Chondrocyte (in vitro differentiated cells): ENCODE data around the gene COQ2. TPM values are rescaled to one million over a fixed set of nuclear protein-coding genes. Genes with fewer than 3 reads are reported as not detected.

Source experiments
- DNase-seq: peaks from one replicate; pipeline ENCODE4 v3.0.0; 2021; ENCODE audit warnings: mixed read lengths, low spot score
- H3K27ac Mint-ChIP-seq: one replicate; pipeline ENCODE4 v1.8.0; 2021; ENCODE audit warnings: mild to moderate bottlenecking, moderate library complexity, mixed read lengths; ENCODE audit not compliant: unreplicated experiment
- H3K27me3 Mint-ChIP-seq: 2 replicates; pipeline ENCODE4 v1.8.0; 2021; ENCODE audit warnings: low read depth, mixed read lengths
- H3K36me3 Mint-ChIP-seq: 2 replicates; pipeline ENCODE4 v1.8.0; 2021; ENCODE audit warnings: low read depth, mixed read lengths
- H3K4me1 Mint-ChIP-seq: 2 replicates; pipeline ENCODE4 v1.8.0; 2021; ENCODE audit warnings: low read depth, mild to moderate bottlenecking, mixed read lengths
- H3K4me3 Mint-ChIP-seq: one replicate; pipeline ENCODE4 v1.8.0; 2021; ENCODE audit warnings: mild to moderate bottlenecking, moderate library complexity, mixed read lengths; ENCODE audit not compliant: unreplicated experiment
- H3K9me3 Mint-ChIP-seq: 2 replicates; pipeline ENCODE4 v1.8.0; 2021; ENCODE audit warnings: low read depth, mixed read lengths
- CTCF ChIP-seq: fragments of 200-600 bp; sonication (generic); IDR thresholded peaks from 2 replicates; pipeline ENCODE4 v1.5.0; 2021; ENCODE audit warnings: antibody characterized with exemption, mild to moderate bottlenecking, moderate library complexity
- total RNA-seq: library from RNA; stranded (reverse); gene quantifications from 3 replicates; pipeline ENCODE4 v1.2.1, GENCODE V29; 2021

The COQ2 gene
- total RNA-seq, 1 donor from 2014 or later: 8.5 TPM

DNA sequence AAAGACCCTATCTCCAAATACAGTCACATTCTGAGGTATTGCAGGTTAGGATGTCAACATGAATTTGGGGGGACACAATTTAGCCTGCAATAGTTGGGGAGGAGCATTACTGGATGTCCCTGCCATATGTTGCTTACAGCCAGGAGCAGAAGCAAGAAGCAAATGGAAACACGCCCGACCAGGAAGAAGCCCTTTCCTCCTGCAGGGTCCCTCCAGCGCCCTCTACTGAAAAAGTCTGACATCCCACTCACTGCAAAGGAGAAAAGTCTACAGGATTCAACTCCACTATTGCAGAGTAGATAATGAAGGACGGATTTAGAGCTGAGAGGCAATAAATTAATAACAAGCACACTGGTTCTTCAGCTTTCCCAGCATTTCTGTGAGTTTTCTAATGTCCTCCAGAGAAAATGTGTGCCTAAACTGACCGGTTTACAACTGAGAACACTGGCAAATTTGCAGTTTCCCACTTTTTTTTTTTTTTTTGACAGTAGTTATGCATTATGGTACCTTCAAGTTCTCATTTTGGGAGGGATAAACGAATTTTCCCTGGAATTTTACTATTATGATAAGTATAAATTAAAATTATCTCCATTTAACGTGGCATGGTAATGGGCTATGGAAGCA lies 31.7 kb downstream of the COQ2 start:
- Mint-ChIP-seq H3K27me3 (no peaks in the 10 kb centered on the region), H3K36me3 (no peaks in the 10 kb centered on the region), H3K9me3 (no peaks in the 10 kb centered on the region), H3K4me3 (no peak overlapping the region), H3K4me1 (peaks cover 41% of the 10 kb centered on the region), H3K27ac (peak overlapping the region; percentile 25)
- DNase-seq: no peak
- peak; percentile 72 for TF ChIP-seq CTCF

- no peak for DNase-seq
- no peaks in the 10 kb centered on the region for H3K36me3 Mint-ChIP-seq
- no peaks in the 10 kb centered on the region for H3K9me3 Mint-ChIP-seq
- no peaks in the 10 kb centered on the region for H3K27me3 Mint-ChIP-seq
- H3K27ac Mint-ChIP-seq: no peak overlapping the region
- peaks cover 28% of the 10 kb centered on the region for H3K4me1 Mint-ChIP-seq
- TF ChIP-seq CTCF: no peak
- H3K4me3 Mint-ChIP-seq: no peak overlapping the region
These were observed 33.2 kb downstream of the COQ2 start for GRCh38 chr4:83251447-83251830.

- Mint-ChIP-seq H3K36me3 (no peaks in the 10 kb centered on the region), H3K9me3 (no peaks in the 10 kb centered on the region), H3K27me3 (no peaks in the 10 kb centered on the region), H3K4me1 (peaks cover 22% of the 10 kb centered on the region), H3K4me3 (no peak overlapping the region), H3K27ac (no peak overlapping the region)
- DNase-seq: no peak
- TF ChIP-seq CTCF: no peak
These were observed 33.7 kb downstream of the COQ2 start for GRCh38 chr4:83250687-83251446.

DNA sequence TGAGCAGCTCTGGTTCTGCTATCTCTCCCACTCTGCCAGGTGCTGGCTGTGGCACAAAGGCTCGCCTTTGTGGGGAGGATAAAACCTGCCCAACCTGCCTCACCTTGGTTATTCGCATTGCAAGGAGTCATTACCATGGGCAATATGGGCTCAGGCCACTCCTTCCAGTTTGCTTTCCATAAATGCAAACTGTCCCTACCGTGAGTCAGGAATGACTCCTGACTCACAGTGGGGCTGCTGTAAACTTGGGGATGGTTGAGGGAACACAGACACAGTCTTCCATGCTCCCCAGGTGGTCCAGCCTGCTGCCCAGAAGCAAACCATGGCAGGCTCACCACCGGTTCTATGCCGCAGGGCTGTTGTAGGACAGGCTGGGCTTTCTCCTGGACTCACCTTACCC lies 36.1 kb downstream of the COQ2 start:
- peaks cover 5% of the 10 kb centered on the region for H3K9me3 Mint-ChIP-seq
- TF ChIP-seq CTCF: no peak
- no peak for DNase-seq
- H3K4me1 Mint-ChIP-seq: peaks cover 19% of the 10 kb centered on the region
- no peaks in the 10 kb centered on the region for H3K27me3 Mint-ChIP-seq
- no peak overlapping the region for H3K4me3 Mint-ChIP-seq
- no peaks in the 10 kb centered on the region for H3K36me3 Mint-ChIP-seq
- no peak overlapping the region for H3K27ac Mint-ChIP-seq

- TF ChIP-seq CTCF: no peak
- DNase-seq: no peak
- peaks cover 19% of the 10 kb centered on the region for H3K4me1 Mint-ChIP-seq
- peaks cover 5% of the 10 kb centered on the region for H3K9me3 Mint-ChIP-seq
- no peak overlapping the region for H3K27ac Mint-ChIP-seq
- H3K4me3 Mint-ChIP-seq: no peak overlapping the region
- H3K27me3 Mint-ChIP-seq: no peaks in the 10 kb centered on the region
- no peaks in the 10 kb centered on the region for H3K36me3 Mint-ChIP-seq
These were observed 36.9 kb downstream of the COQ2 start for GRCh38 chr4:83247415-83248357.
